Measurements from ENCODE around the gene DCP1B. TPM values are rescaled to one million over a fixed set of nuclear protein-coding genes. Genes with fewer than 3 reads are reported as not detected.
A peak's percentile ranks its signal among the peaks of the same experiment; 100 is the strongest.

The DCP1B gene
- total and polyA plus RNA-seq, 7 donors = 1.7 to 13.8 (median 9.9) TPM

DNA sequence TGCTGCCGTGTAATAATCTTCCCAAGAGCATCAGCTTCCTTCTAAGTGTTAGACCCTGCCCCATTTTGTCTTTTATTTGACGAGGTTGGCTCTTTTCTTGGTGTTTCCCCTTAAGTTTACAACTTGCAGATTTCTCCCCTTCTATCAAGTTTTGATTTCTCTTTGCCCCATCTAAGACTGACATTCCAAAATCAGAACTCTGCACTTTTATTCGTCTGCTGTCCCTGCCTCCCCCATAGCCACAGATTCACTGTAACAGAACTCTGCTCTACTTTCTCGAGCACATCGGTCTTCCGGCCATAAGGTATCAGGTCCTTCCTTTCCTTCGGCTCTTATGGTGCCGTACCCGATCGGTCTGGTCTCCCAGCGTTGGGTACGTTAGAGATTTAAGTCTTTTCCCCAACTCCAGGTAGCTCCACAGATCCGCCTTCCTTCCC is 563 bp downstream of the DCP1B start:
- ATAC-seq (peak; percentile 1 to 46 (median 14)), DNase-seq (no peak)
- intact Hi-C loops (cut with DNase I) = no loop called here
- Histone ChIP-seq H3K4me1 (peaks cover 20% of the 10 kb centered on the region), H3K27me3 (ENCODE audit: insufficient read depth in 3 of 3, low read length in 2 of 3) (peaks cover 0 to under 1% (median 0%) of the 10 kb centered on the region in 3 donors), H3K36me3 (ENCODE audit: insufficient read depth in 1 of 2, low read depth in 1 of 2) (no peaks in the 10 kb centered on the region), H3K4me3 (peak overlapping the region; percentile 70), H3K27ac (peak overlapping the region; percentile 81), H3K9me3 (no peaks in the 10 kb centered on the region)
- TF ChIP-seq, protein P1, sequence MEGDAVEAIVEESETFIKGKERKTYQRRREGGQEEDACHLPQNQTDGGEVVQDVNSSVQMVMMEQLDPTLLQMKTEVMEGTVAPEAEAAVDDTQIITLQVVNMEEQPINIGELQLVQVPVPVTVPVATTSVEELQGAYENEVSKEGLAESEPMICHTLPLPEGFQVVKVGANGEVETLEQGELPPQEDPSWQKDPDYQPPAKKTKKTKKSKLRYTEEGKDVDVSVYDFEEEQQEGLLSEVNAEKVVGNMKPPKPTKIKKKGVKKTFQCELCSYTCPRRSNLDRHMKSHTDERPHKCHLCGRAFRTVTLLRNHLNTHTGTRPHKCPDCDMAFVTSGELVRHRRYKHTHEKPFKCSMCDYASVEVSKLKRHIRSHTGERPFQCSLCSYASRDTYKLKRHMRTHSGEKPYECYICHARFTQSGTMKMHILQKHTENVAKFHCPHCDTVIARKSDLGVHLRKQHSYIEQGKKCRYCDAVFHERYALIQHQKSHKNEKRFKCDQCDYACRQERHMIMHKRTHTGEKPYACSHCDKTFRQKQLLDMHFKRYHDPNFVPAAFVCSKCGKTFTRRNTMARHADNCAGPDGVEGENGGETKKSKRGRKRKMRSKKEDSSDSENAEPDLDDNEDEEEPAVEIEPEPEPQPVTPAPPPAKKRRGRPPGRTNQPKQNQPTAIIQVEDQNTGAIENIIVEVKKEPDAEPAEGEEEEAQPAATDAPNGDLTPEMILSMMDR (IDR thresholded peaks at IDR 0.05) = no peak
- WGBS, 3 donors = 0% methylated on average over 13 of the region's 13 CpGs

DNA sequence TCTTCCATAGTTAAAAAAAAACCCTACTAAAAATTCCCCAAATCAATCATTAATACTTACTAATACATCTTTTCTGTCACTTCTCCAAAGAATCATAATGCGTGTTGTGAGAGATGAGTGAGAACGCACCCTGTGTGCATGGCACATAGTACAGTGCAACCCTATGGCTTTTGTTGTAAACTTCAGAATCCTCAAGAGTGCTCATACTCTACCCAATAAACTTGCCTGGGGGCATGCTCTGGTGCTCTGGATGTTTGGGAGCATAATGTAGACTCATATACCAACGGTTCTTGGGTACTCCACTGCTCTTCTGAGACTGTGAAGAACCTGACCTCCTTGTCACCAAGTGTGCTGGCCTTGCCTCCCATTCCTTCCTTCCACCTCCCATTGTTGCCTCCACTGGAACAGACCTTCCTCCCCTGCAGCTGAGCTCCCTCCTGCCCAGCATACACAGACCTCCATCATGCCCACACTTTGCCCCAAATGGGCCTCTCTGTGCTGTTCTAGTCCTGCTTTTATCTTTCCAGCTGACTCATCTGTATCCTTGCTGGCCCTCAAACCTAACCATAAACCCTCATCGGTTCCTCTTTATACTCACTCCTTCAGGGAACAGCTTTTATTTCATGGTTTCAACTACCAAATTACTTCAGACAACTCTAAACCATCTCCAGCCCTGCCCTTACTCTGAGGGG is 8.9 kb downstream of the DCP1B start:
- no peak for ATAC-seq
- Histone ChIP-seq H3K9me3 (no peaks in the 10 kb centered on the region), H3K36me3 (ENCODE audit: insufficient read depth in 1 of 2, low read depth in 1 of 2) (peaks cover 0 to 63% of the 10 kb centered on the region in 2 donors), H3K27me3 (ENCODE audit: insufficient read depth in 3 of 3, low read length in 2 of 3) (no peaks in the 10 kb centered on the region), H3K4me3 (no peak overlapping the region), H3K4me1 (no peaks in the 10 kb centered on the region), H3K27ac (no peak overlapping the region)
- 94 to 96% (median 95%) methylated on average over 4 of the region's 4 CpGs for whole genome bisulfite sequencing, 3 donors
- TF ChIP-seq, protein P1 (IDR thresholded peaks at IDR 0.05) = no peak
- no peak for DNase-seq
- intact Hi-C loops (cut with DNase I) = no loop called here

DNA sequence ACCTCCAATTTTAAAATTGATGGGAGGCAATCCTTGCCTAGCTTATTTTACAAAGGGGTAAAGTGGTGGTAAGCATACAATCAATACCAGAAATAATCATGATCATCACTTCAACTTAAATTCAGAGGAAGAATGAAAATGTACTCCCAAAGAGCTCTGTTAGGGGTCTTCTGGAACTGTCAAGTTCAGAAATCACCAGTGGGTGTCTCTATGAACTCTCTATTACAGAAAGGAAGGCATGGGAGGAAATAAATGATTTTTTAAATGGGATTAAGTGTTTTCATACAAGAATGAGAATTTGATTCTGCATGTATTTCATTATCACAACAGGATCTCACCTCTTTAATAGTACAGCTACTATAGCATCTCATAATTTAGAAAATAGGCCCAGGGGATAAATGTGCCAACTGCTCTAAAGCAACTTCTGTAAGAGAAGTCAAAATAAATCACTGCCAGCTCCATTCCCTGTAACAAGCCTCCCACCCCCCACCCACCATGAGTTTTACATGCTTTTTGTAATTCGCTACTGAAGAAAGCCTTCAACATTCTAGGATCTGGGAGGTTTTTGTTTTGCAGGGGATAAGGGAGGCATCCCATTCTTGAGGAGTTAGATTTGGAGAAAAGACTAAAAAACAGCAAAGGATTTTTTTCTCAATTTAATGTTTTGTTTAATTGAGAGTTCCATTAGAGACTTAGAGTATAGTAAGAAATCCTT is 9.7 kb downstream of the DCP1B start:
- DNase-seq (no peak), ATAC-seq (no peak)
- intact Hi-C loops (cut with DNase I) = no loop called here
- Histone ChIP-seq H3K36me3 (ENCODE audit: insufficient read depth in 1 of 2, low read depth in 1 of 2) (peaks cover 0 to 71% of the 10 kb centered on the region in 2 donors), H3K4me3 (no peak overlapping the region), H3K4me1 (no peaks in the 10 kb centered on the region), H3K27me3 (ENCODE audit: insufficient read depth in 3 of 3, low read length in 2 of 3) (no peaks in the 10 kb centered on the region), H3K27ac (no peak overlapping the region), H3K9me3 (no peaks in the 10 kb centered on the region)
- WGBS, 3 donors = 96 to 97% (median 96%) methylated on average over 1 of the region's 1 CpG
- TF ChIP-seq, protein P1 (IDR thresholded peaks at IDR 0.05) = no peak

DNA sequence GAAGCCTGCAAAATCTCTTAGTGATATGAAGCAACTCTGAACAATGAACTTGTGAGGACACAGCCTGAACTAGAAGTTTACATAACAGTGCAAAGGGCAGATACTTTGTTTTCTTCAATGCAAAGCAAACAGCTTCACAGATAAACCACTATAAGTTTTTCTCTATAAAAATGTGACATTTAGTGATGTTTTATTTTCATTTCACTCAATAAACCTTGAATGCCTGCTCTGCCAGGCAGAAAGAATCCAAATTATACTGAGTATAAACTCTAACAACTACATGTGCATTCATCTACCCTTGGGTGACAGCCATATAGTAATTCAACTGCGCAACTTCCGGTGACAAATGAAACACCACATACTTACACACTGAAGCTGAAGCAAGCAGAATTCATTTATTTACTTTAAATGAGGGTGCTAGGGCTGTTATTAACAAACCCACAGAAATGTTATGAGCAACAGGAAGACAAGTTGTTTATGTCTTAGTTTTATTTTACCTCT is 10.3 kb downstream of the DCP1B start:
- no peak for ATAC-seq
- Histone ChIP-seq H3K4me3 (no peak overlapping the region), H3K27me3 (ENCODE audit: insufficient read depth in 3 of 3, low read length in 2 of 3) (no peaks in the 10 kb centered on the region), H3K27ac (no peak overlapping the region), H3K9me3 (no peaks in the 10 kb centered on the region), H3K4me1 (no peaks in the 10 kb centered on the region), H3K36me3 (ENCODE audit: insufficient read depth in 1 of 2, low read depth in 1 of 2) (peaks cover 0 to 77% of the 10 kb centered on the region in 2 donors)
- 92 to 94% (median 93%) methylated on average over 2 of the region's 2 CpGs for WGBS, 3 donors
- DNase-seq = no peak
- TF ChIP-seq, protein P1 (IDR thresholded peaks at IDR 0.05) = no peak
- intact Hi-C loops (cut with DNase I) = no loop called here
